GM23338 (cell line): ENCODE data around the gene HLA-DPA1. TPM values are rescaled to one million over a fixed set of nuclear protein-coding genes. Genes with fewer than 3 reads are reported as not detected.

ENCODE experiments used
- ATAC-seq: fragments of 200-7000 bp; cut with Tn5 transposase; 3 replicates; pipeline ENCODE4 v1.9.1; 2020
- DNase-seq: peaks from one replicate; pipeline ENCODE4 v3.0.0-alpha.2; 2015; ENCODE audit warnings: low spot score
- H2AFZ ChIP-seq: fragments of 200-600 bp; sonication (generic); 2 replicates; pipeline ENCODE4 v1.8.0; 2016; ENCODE audit warnings: antibody characterized with exemption, mild to moderate bottlenecking, moderate library complexity
- H3F3A ChIP-seq: fragments of 200-600 bp; sonication (generic); replicated peaks from 2 replicates; pipeline ENCODE4 v1.8.0; 2017; ENCODE audit warnings: antibody characterized with exemption, mixed run types, low read depth
- H3K27ac ChIP-seq: fragments of 200-600 bp; sonication (generic); 2 replicates; pipeline ENCODE4 v1.6.1; 2016; ENCODE audit warnings: low read depth
- H3K27me3 ChIP-seq: fragments of 200-600 bp; sonication (generic); 2 replicates; pipeline ENCODE4 v1.8.0; 2016; ENCODE audit warnings: mild to moderate bottlenecking, mixed run types, moderate library complexity; ENCODE audit not compliant: insufficient read depth
- H3K36me3 ChIP-seq: fragments of 200-600 bp; sonication (generic); 2 replicates; pipeline ENCODE4 v1.8.0; 2016; ENCODE audit warnings: mild to moderate bottlenecking; ENCODE audit not compliant: insufficient read depth
- H3K4me1 ChIP-seq: fragments of 200-600 bp; sonication (generic); 2 replicates; pipeline ENCODE4 v1.8.0; 2016; ENCODE audit warnings: mild to moderate bottlenecking, moderate library complexity; ENCODE audit not compliant: insufficient read depth
- H3K4me2 ChIP-seq: fragments of 200-600 bp; sonication (generic); 2 replicates; pipeline ENCODE4 v1.7.1; 2017; ENCODE audit warnings: mixed run types
- H3K4me3 ChIP-seq: fragments of 200-600 bp; sonication (generic); 2 replicates; pipeline ENCODE4 v1.6.1; 2016; ENCODE audit warnings: mixed run types
- H3K79me2 ChIP-seq: fragments of 200-600 bp; sonication (generic); replicated peaks from 2 replicates; pipeline ENCODE4 v1.8.0; 2017; ENCODE audit warnings: mild to moderate bottlenecking; ENCODE audit not compliant: insufficient read depth
- H3K9me2 ChIP-seq: fragments of 200-600 bp; sonication (generic); 2 replicates; pipeline ENCODE4 v1.8.0; 2017; ENCODE audit not compliant: insufficient read depth
- H4K20me1 ChIP-seq: fragments of 200-600 bp; sonication (generic); replicated peaks from 2 replicates; pipeline ENCODE4 v1.8.0; 2017; ENCODE audit warnings: mild to moderate bottlenecking; ENCODE audit not compliant: insufficient read depth
- H3K27ac Mint-ChIP-seq: 2 replicates; pipeline ENCODE4 v1.8.0; 2020; ENCODE audit warnings: inconsistent platforms, mild to moderate bottlenecking, moderate library complexity, mixed read lengths
- H3K27me3 Mint-ChIP-seq: 3 replicates; pipeline ENCODE4 v1.8.0; 2022; ENCODE audit warnings: low read depth, mild to moderate bottlenecking, moderate library complexity, mixed read lengths, inconsistent platforms; ENCODE audit not compliant: insufficient read depth, poor library complexity
- H3K36me3 Mint-ChIP-seq: 3 replicates; pipeline ENCODE4 v1.8.0; 2021; ENCODE audit warnings: low read depth, mild to moderate bottlenecking, inconsistent platforms, moderate library complexity, mixed read lengths
- H3K4me1 Mint-ChIP-seq: 3 replicates; pipeline ENCODE4 v1.8.0; 2020; ENCODE audit warnings: mild to moderate bottlenecking, inconsistent platforms, mixed read lengths
- H3K4me3 Mint-ChIP-seq: 3 replicates; pipeline ENCODE4 v1.8.0; 2021; ENCODE audit warnings: moderate library complexity, mild to moderate bottlenecking, inconsistent platforms, mixed read lengths
- H3K9me3 Mint-ChIP-seq: 3 replicates; pipeline ENCODE4 v1.8.0; 2020; ENCODE audit warnings: moderate library complexity, mild to moderate bottlenecking, inconsistent platforms, mixed read lengths
- CREB1 ChIP-seq: fragments of 250-450 bp; sonication (Bioruptor Pico); IDR thresholded peaks from 2 replicates; pipeline ENCODE4 v1.5.0; 2020; ENCODE audit warnings: low read depth, mild to moderate bottlenecking, moderate library complexity
- EZH2 ChIP-seq: fragments of 200-600 bp; sonication (generic); IDR thresholded peaks from one replicate; pipeline ENCODE4 v1.8.0; 2017; ENCODE audit warnings: antibody characterized with exemption, mild to moderate bottlenecking, low read depth; ENCODE audit not compliant: unreplicated experiment
- EZH2phosphoT487 ChIP-seq: fragments of 200-600 bp; sonication (generic); IDR thresholded peaks from one replicate; pipeline ENCODE4 v1.8.1; 2018; ENCODE audit warnings: antibody characterized with exemption; ENCODE audit not compliant: unreplicated experiment
- JUNB ChIP-seq: IDR thresholded peaks from one replicate; pipeline ENCODE4 v1.6.1; 2016; ENCODE audit warnings: antibody characterized with exemption; ENCODE audit not compliant: unreplicated experiment
- NANOG ChIP-seq: IDR thresholded peaks from 2 replicates; pipeline ENCODE4 v1.6.1; 2016; ENCODE audit warnings: antibody characterized with exemption, borderline replicate concordance
- POLR2AphosphoS5 ChIP-seq: IDR thresholded peaks from 2 replicates; pipeline ENCODE4 v1.6.1; 2016; ENCODE audit warnings: antibody characterized with exemption, low read depth
- STAT1 ChIP-seq: IDR thresholded peaks from one replicate; pipeline ENCODE4 v1.6.1; 2016; ENCODE audit warnings: antibody characterized with exemption; ENCODE audit not compliant: unreplicated experiment
- ZNF114 ChIP-seq: fragments of 250-450 bp; sonication (Bioruptor Pico); IDR thresholded peaks from 2 replicates; pipeline ENCODE4 v1.5.0; 2020; ENCODE audit warnings: mild to moderate bottlenecking, moderate library complexity
- ZNF331 ChIP-seq: fragments of 250-450 bp; sonication (Bioruptor Pico); IDR thresholded peaks from 2 replicates; pipeline ENCODE4 v1.5.0; 2020; ENCODE audit warnings: low read depth, mild to moderate bottlenecking, moderate library complexity
- polyA plus RNA-seq: library from polyadenylated mRNA; unstranded; fragments of >200 nt; fragmentation: Nextera tagmentation; extraction: Ambion mirVana; gene quantifications from 2 replicates; pipeline ENCODE4 v1.2.1, GENCODE V29; 2016
- total RNA-seq: library from RNA; depleted of rRNA; stranded (reverse); fragments of >200 nt; shearing (Covaris generic); gene quantifications from 2 replicates; pipeline ENCODE4 v1.2.3, GENCODE V29; 2014
- TF ChIP-seq, protein P1 (sequence below), 2 experiments: fragments of 200-600 bp in 1 of 2; sonication (generic) in 1 of 2; conservative IDR thresholded peaks; 2 replicates each; pipeline versions ENCODE4 v1.5.1 to v1.6.1; 2016 to 2017; ENCODE audit warnings: antibody characterized with exemption in 2 of 2, low read depth in 2 of 2, mild to moderate bottlenecking in 2 of 2, moderate library complexity in 1 of 2
- TF ChIP-seq, protein P2 (sequence below): fragments of 250-450 bp; sonication (Bioruptor Pico); IDR thresholded peaks from 2 replicates; pipeline ENCODE4 v1.5.0; 2020; ENCODE audit warnings: mild to moderate bottlenecking, moderate library complexity
- TF ChIP-seq, protein P3 (sequence below): IDR thresholded peaks from one replicate; pipeline ENCODE4 v1.6.1; 2018; ENCODE audit warnings: antibody characterized with exemption; ENCODE audit not compliant: unreplicated experiment
- TF ChIP-seq, protein P4 (sequence below): IDR thresholded peaks from 2 replicates; pipeline ENCODE4 v1.6.1; 2016; ENCODE audit warnings: antibody characterized with exemption

HLA-DPA1 gene
- total and polyA plus RNA-seq, 2 experiments from 2014 or later = 4.1 to 6.9 TPM

DNA sequence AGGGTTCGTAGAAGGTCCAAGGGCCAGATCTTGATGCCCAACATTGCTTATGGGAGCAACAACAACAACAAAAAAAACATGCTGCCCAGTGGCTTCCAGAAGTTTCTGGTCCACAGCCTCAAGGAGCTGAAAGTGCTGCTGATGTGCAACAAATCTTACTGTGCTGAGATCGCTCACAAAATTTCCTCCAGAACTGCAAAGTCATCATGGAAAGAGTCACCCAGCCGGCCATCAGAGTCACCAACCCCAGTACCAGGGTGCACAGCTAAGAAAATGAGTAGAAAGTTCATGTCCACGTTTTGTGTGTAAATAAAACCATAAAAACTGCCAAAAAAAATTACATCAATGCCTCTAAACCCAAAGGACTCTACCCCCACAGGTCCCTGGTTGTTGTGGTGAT, 6.1 kb upstream of the HLA-DPA1 start:
- H3K4me2 ChIP-seq = peak overlapping the region; percentile 77
- ATAC-seq = no peak
- peak overlapping the region; percentile 86; the same call in 2 of the 3 replicates for H3K4me3 Mint-ChIP-seq

More for the DNA sequence above, 6.1 kb upstream of the HLA-DPA1 start:
- H3K9me3 Mint-ChIP-seq = no peaks in the 10 kb centered on the region; the same call in 2 of the 3 replicates
- no peak for TF ChIP-seq CREB1 (CRISPR knock-in tag)
- TF ChIP-seq NANOG = no peak
- TF ChIP-seq EZH2phosphoT487 = no peak
- no peak for TF ChIP-seq EZH2
- TF ChIP-seq ZNF331 (CRISPR knock-in tag) = no peak
- TF ChIP-seq, protein P1, sequence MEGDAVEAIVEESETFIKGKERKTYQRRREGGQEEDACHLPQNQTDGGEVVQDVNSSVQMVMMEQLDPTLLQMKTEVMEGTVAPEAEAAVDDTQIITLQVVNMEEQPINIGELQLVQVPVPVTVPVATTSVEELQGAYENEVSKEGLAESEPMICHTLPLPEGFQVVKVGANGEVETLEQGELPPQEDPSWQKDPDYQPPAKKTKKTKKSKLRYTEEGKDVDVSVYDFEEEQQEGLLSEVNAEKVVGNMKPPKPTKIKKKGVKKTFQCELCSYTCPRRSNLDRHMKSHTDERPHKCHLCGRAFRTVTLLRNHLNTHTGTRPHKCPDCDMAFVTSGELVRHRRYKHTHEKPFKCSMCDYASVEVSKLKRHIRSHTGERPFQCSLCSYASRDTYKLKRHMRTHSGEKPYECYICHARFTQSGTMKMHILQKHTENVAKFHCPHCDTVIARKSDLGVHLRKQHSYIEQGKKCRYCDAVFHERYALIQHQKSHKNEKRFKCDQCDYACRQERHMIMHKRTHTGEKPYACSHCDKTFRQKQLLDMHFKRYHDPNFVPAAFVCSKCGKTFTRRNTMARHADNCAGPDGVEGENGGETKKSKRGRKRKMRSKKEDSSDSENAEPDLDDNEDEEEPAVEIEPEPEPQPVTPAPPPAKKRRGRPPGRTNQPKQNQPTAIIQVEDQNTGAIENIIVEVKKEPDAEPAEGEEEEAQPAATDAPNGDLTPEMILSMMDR (conservative IDR thresholded peaks at IDR 0.05; ENCODE audit: low read depth in 2 of 2) = no peak
- no peak for TF ChIP-seq ZNF114 (CRISPR knock-in tag)
- no peak for TF ChIP-seq STAT1
- TF ChIP-seq, protein P2, sequence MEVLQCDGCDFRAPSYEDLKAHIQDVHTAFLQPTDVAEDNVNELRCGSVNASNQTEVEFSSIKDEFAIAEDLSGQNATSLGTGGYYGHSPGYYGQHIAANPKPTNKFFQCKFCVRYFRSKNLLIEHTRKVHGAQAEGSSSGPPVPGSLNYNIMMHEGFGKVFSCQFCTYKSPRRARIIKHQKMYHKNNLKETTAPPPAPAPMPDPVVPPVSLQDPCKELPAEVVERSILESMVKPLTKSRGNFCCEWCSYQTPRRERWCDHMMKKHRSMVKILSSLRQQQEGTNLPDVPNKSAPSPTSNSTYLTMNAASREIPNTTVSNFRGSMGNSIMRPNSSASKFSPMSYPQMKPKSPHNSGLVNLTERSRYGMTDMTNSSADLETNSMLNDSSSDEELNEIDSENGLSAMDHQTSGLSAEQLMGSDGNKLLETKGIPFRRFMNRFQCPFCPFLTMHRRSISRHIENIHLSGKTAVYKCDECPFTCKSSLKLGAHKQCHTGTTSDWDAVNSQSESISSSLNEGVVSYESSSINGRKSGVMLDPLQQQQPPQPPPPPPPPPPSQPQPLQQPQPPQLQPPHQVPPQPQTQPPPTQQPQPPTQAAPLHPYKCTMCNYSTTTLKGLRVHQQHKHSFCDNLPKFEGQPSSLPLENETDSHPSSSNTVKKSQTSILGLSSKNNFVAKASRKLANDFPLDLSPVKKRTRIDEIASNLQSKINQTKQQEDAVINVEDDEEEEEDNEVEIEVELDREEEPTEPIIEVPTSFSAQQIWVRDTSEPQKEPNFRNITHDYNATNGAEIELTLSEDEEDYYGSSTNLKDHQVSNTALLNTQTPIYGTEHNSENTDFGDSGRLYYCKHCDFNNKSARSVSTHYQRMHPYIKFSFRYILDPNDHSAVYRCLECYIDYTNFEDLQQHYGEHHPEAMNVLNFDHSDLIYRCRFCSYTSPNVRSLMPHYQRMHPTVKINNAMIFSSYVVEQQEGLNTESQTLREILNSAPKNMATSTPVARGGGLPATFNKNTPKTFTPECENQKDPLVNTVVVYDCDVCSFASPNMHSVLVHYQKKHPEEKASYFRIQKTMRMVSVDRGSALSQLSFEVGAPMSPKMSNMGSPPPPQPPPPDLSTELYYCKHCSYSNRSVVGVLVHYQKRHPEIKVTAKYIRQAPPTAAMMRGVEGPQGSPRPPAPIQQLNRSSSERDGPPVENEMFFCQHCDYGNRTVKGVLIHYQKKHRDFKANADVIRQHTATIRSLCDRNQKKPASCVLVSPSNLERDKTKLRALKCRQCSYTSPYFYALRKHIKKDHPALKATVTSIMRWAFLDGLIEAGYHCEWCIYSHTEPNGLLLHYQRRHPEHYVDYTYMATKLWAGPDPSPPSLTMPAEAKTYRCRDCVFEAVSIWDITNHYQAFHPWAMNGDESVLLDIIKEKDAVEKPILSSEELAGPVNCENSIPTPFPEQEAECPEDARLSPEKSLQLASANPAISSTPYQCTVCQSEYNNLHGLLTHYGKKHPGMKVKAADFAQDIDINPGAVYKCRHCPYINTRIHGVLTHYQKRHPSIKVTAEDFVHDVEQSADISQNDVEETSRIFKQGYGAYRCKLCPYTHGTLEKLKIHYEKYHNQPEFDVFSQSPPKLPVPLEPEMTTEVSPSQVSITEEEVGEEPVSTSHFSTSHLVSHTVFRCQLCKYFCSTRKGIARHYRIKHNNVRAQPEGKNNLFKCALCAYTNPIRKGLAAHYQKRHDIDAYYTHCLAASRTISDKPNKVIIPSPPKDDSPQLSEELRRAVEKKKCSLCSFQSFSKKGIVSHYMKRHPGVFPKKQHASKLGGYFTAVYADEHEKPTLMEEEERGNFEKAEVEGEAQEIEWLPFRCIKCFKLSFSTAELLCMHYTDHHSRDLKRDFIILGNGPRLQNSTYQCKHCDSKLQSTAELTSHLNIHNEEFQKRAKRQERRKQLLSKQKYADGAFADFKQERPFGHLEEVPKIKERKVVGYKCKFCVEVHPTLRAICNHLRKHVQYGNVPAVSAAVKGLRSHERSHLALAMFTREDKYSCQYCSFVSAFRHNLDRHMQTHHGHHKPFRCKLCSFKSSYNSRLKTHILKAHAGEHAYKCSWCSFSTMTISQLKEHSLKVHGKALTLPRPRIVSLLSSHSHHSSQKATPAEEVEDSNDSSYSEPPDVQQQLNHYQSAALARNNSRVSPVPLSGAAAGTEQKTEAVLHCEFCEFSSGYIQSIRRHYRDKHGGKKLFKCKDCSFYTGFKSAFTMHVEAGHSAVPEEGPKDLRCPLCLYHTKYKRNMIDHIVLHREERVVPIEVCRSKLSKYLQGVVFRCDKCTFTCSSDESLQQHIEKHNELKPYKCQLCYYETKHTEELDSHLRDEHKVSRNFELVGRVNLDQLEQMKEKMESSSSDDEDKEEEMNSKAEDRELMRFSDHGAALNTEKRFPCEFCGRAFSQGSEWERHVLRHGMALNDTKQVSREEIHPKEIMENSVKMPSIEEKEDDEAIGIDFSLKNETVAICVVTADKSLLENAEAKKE (CRISPR knock-in tag) = no peak
- no peak for TF ChIP-seq JUNB
- TF ChIP-seq POLR2AphosphoS5 = no peak
- TF ChIP-seq, protein P3, sequence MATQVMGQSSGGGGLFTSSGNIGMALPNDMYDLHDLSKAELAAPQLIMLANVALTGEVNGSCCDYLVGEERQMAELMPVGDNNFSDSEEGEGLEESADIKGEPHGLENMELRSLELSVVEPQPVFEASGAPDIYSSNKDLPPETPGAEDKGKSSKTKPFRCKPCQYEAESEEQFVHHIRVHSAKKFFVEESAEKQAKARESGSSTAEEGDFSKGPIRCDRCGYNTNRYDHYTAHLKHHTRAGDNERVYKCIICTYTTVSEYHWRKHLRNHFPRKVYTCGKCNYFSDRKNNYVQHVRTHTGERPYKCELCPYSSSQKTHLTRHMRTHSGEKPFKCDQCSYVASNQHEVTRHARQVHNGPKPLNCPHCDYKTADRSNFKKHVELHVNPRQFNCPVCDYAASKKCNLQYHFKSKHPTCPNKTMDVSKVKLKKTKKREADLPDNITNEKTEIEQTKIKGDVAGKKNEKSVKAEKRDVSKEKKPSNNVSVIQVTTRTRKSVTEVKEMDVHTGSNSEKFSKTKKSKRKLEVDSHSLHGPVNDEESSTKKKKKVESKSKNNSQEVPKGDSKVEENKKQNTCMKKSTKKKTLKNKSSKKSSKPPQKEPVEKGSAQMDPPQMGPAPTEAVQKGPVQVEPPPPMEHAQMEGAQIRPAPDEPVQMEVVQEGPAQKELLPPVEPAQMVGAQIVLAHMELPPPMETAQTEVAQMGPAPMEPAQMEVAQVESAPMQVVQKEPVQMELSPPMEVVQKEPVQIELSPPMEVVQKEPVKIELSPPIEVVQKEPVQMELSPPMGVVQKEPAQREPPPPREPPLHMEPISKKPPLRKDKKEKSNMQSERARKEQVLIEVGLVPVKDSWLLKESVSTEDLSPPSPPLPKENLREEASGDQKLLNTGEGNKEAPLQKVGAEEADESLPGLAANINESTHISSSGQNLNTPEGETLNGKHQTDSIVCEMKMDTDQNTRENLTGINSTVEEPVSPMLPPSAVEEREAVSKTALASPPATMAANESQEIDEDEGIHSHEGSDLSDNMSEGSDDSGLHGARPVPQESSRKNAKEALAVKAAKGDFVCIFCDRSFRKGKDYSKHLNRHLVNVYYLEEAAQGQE = no peak
- TF ChIP-seq, protein P4, sequence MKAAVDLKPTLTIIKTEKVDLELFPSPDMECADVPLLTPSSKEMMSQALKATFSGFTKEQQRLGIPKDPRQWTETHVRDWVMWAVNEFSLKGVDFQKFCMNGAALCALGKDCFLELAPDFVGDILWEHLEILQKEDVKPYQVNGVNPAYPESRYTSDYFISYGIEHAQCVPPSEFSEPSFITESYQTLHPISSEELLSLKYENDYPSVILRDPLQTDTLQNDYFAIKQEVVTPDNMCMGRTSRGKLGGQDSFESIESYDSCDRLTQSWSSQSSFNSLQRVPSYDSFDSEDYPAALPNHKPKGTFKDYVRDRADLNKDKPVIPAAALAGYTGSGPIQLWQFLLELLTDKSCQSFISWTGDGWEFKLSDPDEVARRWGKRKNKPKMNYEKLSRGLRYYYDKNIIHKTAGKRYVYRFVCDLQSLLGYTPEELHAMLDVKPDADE = no peak
- Histone ChIP-seq H3K27ac (no peak overlapping the region), H3K27me3 (peaks cover 5% of the 10 kb centered on the region), H2AFZ (peak overlapping the region; percentile 13; the same call in 1 of the 2 replicates), H3K36me3 (no peaks in the 10 kb centered on the region), H3K4me3 (peak overlapping the region; percentile 58; the same call in 1 of the 2 replicates), H4K20me1 (no peaks in the 10 kb centered on the region), H3F3A (0 out of 2 replicates have a peak, but pooled peaks cover 3% of the 10 kb centered on the region), H3K4me1 (peaks cover 4% of the 10 kb centered on the region; the same call in 1 of the 2 replicates), H3K79me2 (no peaks in the 10 kb centered on the region), H3K9me2 (peaks cover 8% of the 10 kb centered on the region; the same call in 1 of the 2 replicates)
- no peak overlapping the region; the same call in 1 of the 2 replicates for H3K27ac Mint-ChIP-seq
- no peak for DNase-seq
- peaks cover 8% of the 10 kb centered on the region for H3K36me3 Mint-ChIP-seq
- H3K4me1 Mint-ChIP-seq = peaks cover 30% of the 10 kb centered on the region
- H3K27me3 Mint-ChIP-seq = peaks cover 13% of the 10 kb centered on the region
